ENCODE data around the gene ZSWIM6. TPM values are rescaled to one million over a fixed set of nuclear protein-coding genes. Genes with fewer than 3 reads are reported as not detected.
A peak's percentile ranks its signal among the peaks of the same experiment; 100 is the strongest.

ZSWIM6 gene
- total and polyA plus RNA-seq, 2 experiments from 2014 or later: 9.0 to 12.7 TPM

GRCh38 chr5:61293071-61293470, 39.0 kb upstream of the ZSWIM6 start:
- no peaks in the 10 kb centered on the region for H3K4me1 ChIP-seq (ENCODE audit: insufficient read depth)
- no peaks in the 10 kb centered on the region for H3K27me3 ChIP-seq
- TF ChIP-seq EZH2phosphoT487 (IDR thresholded peaks at IDR 0.05; ENCODE audit: low read depth, severe bottlenecking, unreplicated experiment) (no peak), EZH2 (IDR thresholded peaks at IDR 0.05; ENCODE audit: borderline replicate concordance) (no peak)
- TF ChIP-seq, protein P1, sequence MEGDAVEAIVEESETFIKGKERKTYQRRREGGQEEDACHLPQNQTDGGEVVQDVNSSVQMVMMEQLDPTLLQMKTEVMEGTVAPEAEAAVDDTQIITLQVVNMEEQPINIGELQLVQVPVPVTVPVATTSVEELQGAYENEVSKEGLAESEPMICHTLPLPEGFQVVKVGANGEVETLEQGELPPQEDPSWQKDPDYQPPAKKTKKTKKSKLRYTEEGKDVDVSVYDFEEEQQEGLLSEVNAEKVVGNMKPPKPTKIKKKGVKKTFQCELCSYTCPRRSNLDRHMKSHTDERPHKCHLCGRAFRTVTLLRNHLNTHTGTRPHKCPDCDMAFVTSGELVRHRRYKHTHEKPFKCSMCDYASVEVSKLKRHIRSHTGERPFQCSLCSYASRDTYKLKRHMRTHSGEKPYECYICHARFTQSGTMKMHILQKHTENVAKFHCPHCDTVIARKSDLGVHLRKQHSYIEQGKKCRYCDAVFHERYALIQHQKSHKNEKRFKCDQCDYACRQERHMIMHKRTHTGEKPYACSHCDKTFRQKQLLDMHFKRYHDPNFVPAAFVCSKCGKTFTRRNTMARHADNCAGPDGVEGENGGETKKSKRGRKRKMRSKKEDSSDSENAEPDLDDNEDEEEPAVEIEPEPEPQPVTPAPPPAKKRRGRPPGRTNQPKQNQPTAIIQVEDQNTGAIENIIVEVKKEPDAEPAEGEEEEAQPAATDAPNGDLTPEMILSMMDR (IDR thresholded peaks at IDR 0.05; ENCODE audit: poor library complexity): no peak
- no peak overlapping the region for H2AFZ ChIP-seq
- H3K9me2 ChIP-seq (replicated peaks; ENCODE audit: insufficient read depth): no peaks in the 10 kb centered on the region
- no peak overlapping the region for H3K27ac ChIP-seq
- 70% methylated on average over 4 of the region's 4 CpGs for WGBS (ENCODE audit: low lambda C conversion rate, missing lambda C conversion rate)
- H3K9me3 ChIP-seq (ENCODE audit: low read depth): no peaks in the 10 kb centered on the region
- H3K4me3 ChIP-seq: no peak overlapping the region
- no peak overlapping the region for H3K4me2 ChIP-seq
- no peaks in the 10 kb centered on the region for H3K79me2 ChIP-seq
- H3K36me3 ChIP-seq (replicated peaks; ENCODE audit: insufficient read depth, low read depth): no peaks in the 10 kb centered on the region
- no peaks in the 10 kb centered on the region for H4K20me1 ChIP-seq (ENCODE audit: insufficient read depth, poor library complexity, severe bottlenecking)
- DNase-seq (ENCODE audit: low spot score): no peak

- DNase-seq (ENCODE audit: low spot score): no peak
- peaks cover 2% of the 10 kb centered on the region for H3K4me1 ChIP-seq (ENCODE audit: insufficient read depth)
- no peak overlapping the region for H3K4me2 ChIP-seq
- no peaks in the 10 kb centered on the region for H3K9me2 ChIP-seq (replicated peaks; ENCODE audit: insufficient read depth)
- H3K4me3 ChIP-seq: no peak overlapping the region
- no peak overlapping the region for H2AFZ ChIP-seq
- no peaks in the 10 kb centered on the region for H3K27me3 ChIP-seq
- H3K9me3 ChIP-seq (ENCODE audit: low read depth): no peaks in the 10 kb centered on the region
- no peaks in the 10 kb centered on the region for H3K79me2 ChIP-seq
- no peak overlapping the region for H3K27ac ChIP-seq
- no peaks in the 10 kb centered on the region for H4K20me1 ChIP-seq (ENCODE audit: insufficient read depth, poor library complexity, severe bottlenecking)
- TF ChIP-seq EZH2 (IDR thresholded peaks at IDR 0.05; ENCODE audit: borderline replicate concordance) (no peak), EZH2phosphoT487 (IDR thresholded peaks at IDR 0.05; ENCODE audit: low read depth, severe bottlenecking, unreplicated experiment) (no peak)
- TF ChIP-seq, protein P1 (IDR thresholded peaks at IDR 0.05; ENCODE audit: poor library complexity): no peak
- H3K36me3 ChIP-seq (replicated peaks; ENCODE audit: insufficient read depth, low read depth): no peaks in the 10 kb centered on the region
- 94% methylated on average over 5 of the region's 5 CpGs for WGBS (ENCODE audit: low lambda C conversion rate, missing lambda C conversion rate)
These were observed 38.2 kb upstream of the ZSWIM6 start for GRCh38 chr5:61293873-61294272.

GRCh38 chr5:61295365-61295764, 36.7 kb upstream of the ZSWIM6 start:
- Histone ChIP-seq H3K4me1 (ENCODE audit: insufficient read depth) (peaks cover 5% of the 10 kb centered on the region), H3K27ac (no peak overlapping the region), H3K9me3 (ENCODE audit: low read depth) (no peaks in the 10 kb centered on the region), H2AFZ (no peak overlapping the region), H4K20me1 (ENCODE audit: insufficient read depth, poor library complexity, severe bottlenecking) (no peaks in the 10 kb centered on the region), H3K9me2 (replicated peaks; ENCODE audit: insufficient read depth) (no peaks in the 10 kb centered on the region), H3K4me2 (no peak overlapping the region), H3K79me2 (no peaks in the 10 kb centered on the region), H3K36me3 (replicated peaks; ENCODE audit: insufficient read depth, low read depth) (no peaks in the 10 kb centered on the region), H3K4me3 (no peak overlapping the region), H3K27me3 (no peaks in the 10 kb centered on the region)
- no peak for DNase-seq (ENCODE audit: low spot score)
- WGBS (ENCODE audit: low lambda C conversion rate, missing lambda C conversion rate): 85% methylated on average over 2 of the region's 2 CpGs
- TF ChIP-seq, protein P1 (IDR thresholded peaks at IDR 0.05; ENCODE audit: poor library complexity): no peak
- TF ChIP-seq EZH2phosphoT487 (IDR thresholded peaks at IDR 0.05; ENCODE audit: low read depth, severe bottlenecking, unreplicated experiment) (no peak), EZH2 (IDR thresholded peaks at IDR 0.05; ENCODE audit: borderline replicate concordance) (no peak)

GRCh38 chr5:61298066-61298465, 34.0 kb upstream of the ZSWIM6 start:
- 88% methylated on average over 3 of the region's 3 CpGs for WGBS (ENCODE audit: low lambda C conversion rate, missing lambda C conversion rate)
- H3K4me1 ChIP-seq (ENCODE audit: insufficient read depth): peaks cover 24% of the 10 kb centered on the region
- H3K9me2 ChIP-seq (replicated peaks; ENCODE audit: insufficient read depth): no peaks in the 10 kb centered on the region
- H3K27ac ChIP-seq: peak overlapping the region; percentile 42
- no peaks in the 10 kb centered on the region for H4K20me1 ChIP-seq (ENCODE audit: insufficient read depth, poor library complexity, severe bottlenecking)
- DNase-seq (ENCODE audit: low spot score): no peak
- no peak for TF ChIP-seq EZH2 (IDR thresholded peaks at IDR 0.05; ENCODE audit: borderline replicate concordance)
- TF ChIP-seq, protein P1 (IDR thresholded peaks at IDR 0.05; ENCODE audit: poor library complexity): no peak
- TF ChIP-seq EZH2phosphoT487 (IDR thresholded peaks at IDR 0.05; ENCODE audit: low read depth, severe bottlenecking, unreplicated experiment): no peak
- no peak overlapping the region for H2AFZ ChIP-seq
- no peak overlapping the region for H3K4me3 ChIP-seq
- no peaks in the 10 kb centered on the region for H3K27me3 ChIP-seq
- H3K36me3 ChIP-seq (replicated peaks; ENCODE audit: insufficient read depth, low read depth): no peaks in the 10 kb centered on the region
- no peaks in the 10 kb centered on the region for H3K79me2 ChIP-seq
- H3K4me2 ChIP-seq: no peak overlapping the region
- no peaks in the 10 kb centered on the region for H3K9me3 ChIP-seq (ENCODE audit: low read depth)
